Fibroblast of peridontal ligament (primary cell): ENCODE measurements around the gene DCDC1.
A peak's percentile ranks its signal among the peaks of the same experiment; 100 is the strongest.
"Not testable (repeated sequence)": the region's sequence is repeated elsewhere in the genome, so short reads cannot be mapped to it uniquely, and the experiment has no call there.

Experiments
- DNase-seq: peaks from one replicate; pipeline ENCODE4 v3.0.0-alpha.2; 2010; ENCODE audit errors: extremely low read depth

The DCDC1 gene

DNA sequence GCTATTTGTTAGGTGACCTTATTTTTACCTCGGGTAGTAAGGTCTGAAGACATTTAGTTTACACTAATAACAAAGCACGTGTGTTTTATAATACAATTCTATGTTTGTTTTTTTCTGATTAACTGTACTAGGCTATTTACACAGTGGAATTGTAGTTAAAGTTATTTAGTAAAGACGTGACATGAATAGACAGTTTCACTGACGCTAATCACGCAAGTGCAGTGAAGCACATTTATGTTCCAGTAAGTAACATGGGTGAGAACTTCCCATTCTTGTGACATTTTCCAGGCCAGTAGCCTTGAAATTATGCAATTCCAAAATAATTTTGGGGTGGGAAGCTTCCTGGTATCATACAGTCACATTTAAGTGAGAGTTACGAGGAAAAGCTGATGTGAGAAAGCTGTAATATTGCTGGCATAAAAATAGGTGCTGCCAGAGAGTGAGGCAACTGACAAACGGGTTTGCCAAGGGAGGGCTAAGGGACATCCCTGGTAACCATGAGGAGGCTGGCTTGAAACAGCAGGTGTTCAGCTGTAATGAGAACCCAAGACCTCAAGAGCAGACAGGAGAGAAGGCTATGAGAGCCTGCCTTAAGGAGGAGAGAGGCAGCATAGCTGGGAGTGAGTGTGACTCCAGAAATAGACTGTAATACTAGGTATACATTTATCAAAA is 378.8 kb downstream of the DCDC1 start:
- DNase-seq = no peak

DNA sequence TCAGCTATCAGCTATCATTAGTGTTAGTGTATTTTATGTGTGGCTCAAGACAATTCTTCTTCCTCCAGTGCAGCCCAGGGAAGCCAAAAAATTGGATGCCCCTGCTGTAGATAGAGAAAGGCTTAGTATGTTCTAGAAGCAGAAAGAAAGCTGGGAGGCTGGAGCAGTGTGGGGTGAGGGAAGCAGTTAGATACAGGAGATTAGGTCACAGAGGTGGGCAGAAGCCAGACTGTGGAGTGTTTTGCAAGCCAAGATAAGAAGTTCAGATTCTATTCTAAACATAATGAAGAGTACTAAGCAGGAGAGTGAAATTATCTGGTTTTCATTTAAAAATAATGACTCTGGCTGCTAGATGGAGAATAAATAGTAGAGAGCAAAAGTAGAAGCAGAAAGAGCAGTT is 381.7 kb downstream of the DCDC1 start:
- DNase-seq = no peak

GRCh38 chr11:30985536-30985935 is 384.0 kb downstream of the DCDC1 start:
- DNase-seq = no peak

- DNase-seq = no peak
Measured at GRCh38 chr11:30984827-30985226, 384.7 kb downstream of the DCDC1 start.

- DNase-seq = peak; percentile 61
Measured at GRCh38 chr11:30984442-30984816, 385.1 kb downstream of the DCDC1 start.

DNA sequence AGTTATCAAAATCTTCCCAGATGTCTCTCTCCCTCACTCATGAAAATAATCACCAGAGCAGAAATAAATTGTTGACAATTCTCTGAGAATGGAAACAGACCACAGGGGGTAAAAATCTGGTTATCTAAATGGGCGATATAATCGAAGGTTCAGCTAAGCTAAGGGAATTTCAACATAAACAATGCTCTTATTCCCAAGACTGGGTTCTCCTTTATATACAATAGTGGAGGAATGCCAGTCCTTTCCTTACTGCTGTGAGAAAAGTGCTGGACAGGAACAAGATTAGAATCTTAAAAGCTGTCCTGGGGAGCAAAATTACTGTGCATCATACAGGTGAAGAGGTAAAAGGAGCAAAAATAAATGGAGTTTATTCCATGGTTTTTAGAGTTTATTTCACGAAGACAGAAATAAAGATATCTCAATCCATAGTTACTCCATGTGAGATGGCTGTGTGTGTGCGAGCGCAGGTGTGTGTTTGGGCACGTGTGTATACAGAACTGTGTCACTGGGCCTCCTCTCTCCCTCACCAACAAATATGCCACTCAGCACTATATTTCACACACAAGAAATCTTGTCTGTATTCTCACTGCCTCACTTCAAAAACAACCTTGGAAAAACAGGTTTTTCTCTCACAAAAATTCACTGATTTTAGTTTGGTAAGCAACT is 385.6 kb downstream of the DCDC1 start:
- DNase-seq = no peak

DNA sequence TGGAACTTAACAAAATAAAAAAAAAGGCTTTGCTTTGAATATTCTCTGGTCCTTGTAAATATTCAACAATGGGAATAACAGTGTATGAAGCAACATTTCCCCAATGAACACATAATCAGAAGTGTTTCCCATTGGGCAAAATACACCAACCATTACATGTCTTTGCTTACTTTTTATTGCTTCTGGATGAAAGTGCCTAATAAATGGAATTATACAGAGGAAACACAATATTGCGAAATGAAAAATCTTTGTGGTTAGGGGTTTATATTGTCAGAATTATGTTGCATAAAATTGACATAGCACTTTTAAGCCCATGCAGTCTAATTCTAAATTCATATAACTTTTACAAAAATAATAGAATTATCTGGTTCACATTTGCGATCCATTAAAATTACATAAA is 386.4 kb downstream of the DCDC1 start:
- no peak for DNase-seq

GRCh38 chr11:30967579-30967978 is 402.0 kb downstream of the DCDC1 start:
- DNase-seq = no peak

GRCh38 chr11:30960387-30960992 is 409.0 kb downstream of the DCDC1 start:
- peak; percentile 70 for DNase-seq

DNA sequence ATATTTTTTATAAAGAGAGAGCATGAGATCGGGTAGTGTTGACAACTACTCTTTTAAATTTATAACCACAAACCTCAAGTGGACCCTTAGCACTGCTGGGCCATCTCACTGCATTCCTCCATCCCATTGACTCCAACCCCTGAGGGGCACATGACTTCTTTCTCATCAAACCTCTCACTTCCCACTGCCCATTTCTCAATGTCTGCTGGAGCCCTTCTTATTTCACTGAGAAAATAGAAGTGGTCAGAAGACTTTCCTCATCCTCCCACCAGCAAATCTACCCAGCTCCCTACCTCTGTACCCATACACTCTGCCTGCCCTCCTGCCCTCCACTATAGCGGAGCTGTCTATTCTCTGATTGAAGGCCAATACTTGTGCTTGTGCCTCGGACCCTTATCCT is 412.8 kb downstream of the DCDC1 start:
- DNase-seq = no peak

GRCh38 chr11:30949838-30950237 is 419.7 kb downstream of the DCDC1 start:
- no peak for DNase-seq

DNA sequence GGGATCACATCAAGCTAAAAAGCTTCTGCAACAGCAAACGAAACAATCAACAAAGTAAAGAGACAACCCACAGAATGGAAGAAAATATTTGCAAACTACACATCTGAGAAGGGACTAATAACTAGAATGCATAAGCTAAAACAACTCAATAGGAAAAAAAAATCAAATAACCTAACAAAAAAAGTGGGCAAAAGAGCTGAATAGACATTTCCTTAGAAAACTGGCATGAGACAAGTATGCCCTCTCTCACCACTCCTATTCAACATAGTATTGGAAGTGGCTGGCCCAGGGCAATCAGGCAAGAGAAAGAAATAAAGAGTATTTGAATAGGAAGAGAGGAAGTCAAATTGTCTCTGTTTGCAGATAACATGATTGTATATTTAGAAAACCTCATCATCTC is 421.8 kb downstream of the DCDC1 start:
- not testable (repeated sequence) for DNase-seq

- no peak for DNase-seq
Measured at GRCh38 chr11:30938810-30939209, 430.7 kb downstream of the DCDC1 start.

- no peak for DNase-seq
Measured at GRCh38 chr11:30938171-30938570, 431.4 kb downstream of the DCDC1 start.

- no peak for DNase-seq
Measured at GRCh38 chr11:30936491-30936890, 433.0 kb downstream of the DCDC1 start.

GRCh38 chr11:30935861-30936260 is 433.7 kb downstream of the DCDC1 start:
- DNase-seq = no peak

- no peak for DNase-seq
Measured at GRCh38 chr11:30926130-30926529, 443.4 kb downstream of the DCDC1 start.

DNA sequence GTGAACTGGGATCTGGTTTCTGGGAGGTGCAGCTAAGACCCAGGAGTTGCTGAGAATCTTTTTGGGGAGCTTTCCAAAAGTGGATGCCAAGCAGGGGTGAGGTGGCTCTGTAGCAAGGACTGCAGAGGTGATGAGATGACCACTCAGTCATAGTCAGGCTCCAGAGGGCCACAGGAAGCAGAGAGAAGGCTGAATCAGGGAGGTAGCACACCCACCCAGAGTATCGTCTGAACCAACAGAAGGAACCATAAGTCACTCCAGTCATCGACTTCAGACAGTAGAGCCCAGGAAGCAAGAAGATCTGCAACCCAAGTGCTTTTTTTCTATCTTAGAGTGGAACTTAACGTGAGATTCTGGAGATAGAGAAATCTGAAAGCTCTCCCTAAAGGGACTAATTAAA is 447.7 kb downstream of the DCDC1 start:
- DNase-seq = no peak

- peak; percentile 38 for DNase-seq
Measured at GRCh38 chr11:30919389-30920152, 450.0 kb downstream of the DCDC1 start.

GRCh38 chr11:30917859-30918478 is 451.6 kb downstream of the DCDC1 start:
- peak; percentile 75 for DNase-seq

DNA sequence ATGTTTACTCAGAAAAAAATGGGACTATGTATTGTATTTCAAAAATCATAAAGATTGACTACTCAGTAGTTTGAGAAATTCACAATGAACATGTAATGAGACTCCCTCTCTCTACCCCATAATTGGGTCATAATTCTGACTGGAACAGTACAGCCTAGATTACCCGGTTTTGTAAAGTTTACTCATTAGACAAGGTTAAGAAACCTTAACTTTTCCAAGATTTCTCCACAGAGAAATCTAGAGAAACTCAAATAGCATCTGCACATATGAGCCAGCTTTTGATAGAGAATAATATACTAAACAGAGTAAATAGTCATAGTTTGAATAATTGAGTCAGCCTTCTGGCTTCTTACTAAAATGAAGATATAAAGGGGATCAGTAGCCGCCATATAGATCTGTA is 452.3 kb downstream of the DCDC1 start:
- DNase-seq = no peak

DNA sequence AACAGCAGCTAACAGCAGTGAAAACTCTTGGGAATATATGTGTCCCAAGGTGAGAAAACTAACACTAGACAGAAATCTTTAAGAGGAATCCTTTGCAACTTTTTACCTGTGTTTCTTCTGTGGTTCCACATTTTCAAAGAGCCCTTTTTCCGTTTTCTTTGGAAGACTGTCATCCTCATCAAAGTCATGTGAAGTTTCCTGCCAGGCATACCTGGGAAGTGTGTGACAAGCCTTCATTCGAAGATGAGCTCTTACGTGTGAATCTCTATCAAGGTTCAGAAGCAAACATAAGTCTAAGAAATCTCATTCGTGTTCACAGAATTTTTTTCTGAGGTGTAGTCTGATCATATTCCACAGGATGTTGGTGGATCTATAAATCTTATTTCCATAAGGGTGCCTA is 452.8 kb downstream of the DCDC1 start:
- no peak for DNase-seq
